ENCODE results near the gene CTXN2.
A peak's percentile ranks its signal among the peaks of the same experiment; 100 is the strongest.

CTXN2 gene

GRCh38 chr15:48191574-48192225, at the start of gene CTXN2:
Gene CTXN2, plus strand, starts transcription at chr15:48191665. Its CDS starts 9,636 bp downstream, at chr15:48201301.
- no peak for DNase-seq

- DNase-seq, result no peak
Observed at GRCh38 chr15:48143856-48144255, 47.6 kb upstream of the CTXN2 start.

- peak; percentile 8 for DNase-seq
Observed at GRCh38 chr15:48144889-48145288, 46.6 kb upstream of the CTXN2 start.

GRCh38 chr15:48145923-48146322, 45.5 kb upstream of the CTXN2 start:
- DNase-seq, result no peak

- no peak for DNase-seq
Observed at GRCh38 chr15:48147358-48147757, 44.1 kb upstream of the CTXN2 start.

- DNase-seq, result no peak
Observed at GRCh38 chr15:48149858-48150257, 41.6 kb upstream of the CTXN2 start.

GRCh38 chr15:48153526-48153925, 37.9 kb upstream of the CTXN2 start:
- DNase-seq, result no peak

- DNase-seq, result no peak
Observed at GRCh38 chr15:48168616-48169015, 22.8 kb upstream of the CTXN2 start.

GRCh38 chr15:48170981-48171380, 20.5 kb upstream of the CTXN2 start:
- no peak for DNase-seq

- DNase-seq, result no peak
Observed at GRCh38 chr15:48175126-48175525, 16.3 kb upstream of the CTXN2 start.

- no peak for DNase-seq
Observed at GRCh38 chr15:48176112-48176511, 15.4 kb upstream of the CTXN2 start.

GRCh38 chr15:48176957-48177356, 14.5 kb upstream of the CTXN2 start:
- DNase-seq, result no peak

- DNase-seq, result peak; percentile 35
Observed at GRCh38 chr15:48177383-48177765, 14.1 kb upstream of the CTXN2 start.

- DNase-seq, result peak; percentile 23
Observed at GRCh38 chr15:48177766-48178647, 13.5 kb upstream of the CTXN2 start, which contains the start of gene MYEF2. Gene MYEF2, minus strand, starts transcription at chr15:48178295. Its CDS starts 58 bp downstream, at chr15:48178237.

- no peak for DNase-seq
Observed at GRCh38 chr15:48178648-48178931, 12.9 kb upstream of the CTXN2 start.

- no peak for DNase-seq
Observed at GRCh38 chr15:48182749-48183148, 8.7 kb upstream of the CTXN2 start.

- no peak for DNase-seq
Observed at GRCh38 chr15:48185529-48185928, 5.9 kb upstream of the CTXN2 start.

- no peak for DNase-seq
Observed at GRCh38 chr15:48186271-48186670, 5.2 kb upstream of the CTXN2 start.

GRCh38 chr15:48190932-48191573, 412 bp upstream of the CTXN2 start:
- DNase-seq, result no peak

GRCh38 chr15:48202068-48202467, 10.6 kb downstream of the CTXN2 start:
- DNase-seq, result no peak

- no peak for DNase-seq
Observed at GRCh38 chr15:48205981-48206380, 14.5 kb downstream of the CTXN2 start, which contains the start of gene SLC12A1. Gene SLC12A1, plus strand, starts transcription at chr15:48206302. Its CDS starts 1,418 bp downstream, at chr15:48207720.

- no peak for DNase-seq
Observed at GRCh38 chr15:48221261-48221660, 29.8 kb downstream of the CTXN2 start.

GRCh38 chr15:48221885-48222284, 30.4 kb downstream of the CTXN2 start:
- no peak for DNase-seq

GRCh38 chr15:48222627-48223026, 31.2 kb downstream of the CTXN2 start:
- no peak for DNase-seq
